ENCODE results near the gene RNF151. TPM values are rescaled to one million over a fixed set of nuclear protein-coding genes. Genes with fewer than 3 reads are reported as not detected.

Gene RNF151
- total and polyA plus RNA-seq, 2 of the 13 experiments (the other 11 are each of a cell fraction or from before 2014, with no cell fraction given), result not detected

- no peak for TF ChIP-seq NR3C1 (CRISPR knock-in tag; IDR thresholded peaks at IDR 0.05)
- TF ChIP-seq ZNF33A (CRISPR knock-in tag; IDR thresholded peaks at IDR 0.05; ENCODE audit: borderline replicate concordance), result 0 out of 2 replicates have a peak, but pooled peaks have one; percentile 43
- no peak for TF ChIP-seq ZNF546 (CRISPR knock-in tag; conservative IDR thresholded peaks at IDR 0.05)
- TF ChIP-seq UBTF (CRISPR knock-in tag; IDR thresholded peaks at IDR 0.05), result peak; percentile 75
- no peak for TF ChIP-seq SP1 (IDR thresholded peaks at IDR 0.05)
- TF ChIP-seq SP1 (CRISPR knock-in tag; IDR thresholded peaks at IDR 0.05), result 0 out of 2 replicates have a peak, but pooled peaks have one; percentile 42
- TF ChIP-seq ZNF496 (CRISPR knock-in tag; IDR thresholded peaks at IDR 0.05; ENCODE audit: insufficient replicate concordance), result no peak
- TF ChIP-seq, protein P1, sequence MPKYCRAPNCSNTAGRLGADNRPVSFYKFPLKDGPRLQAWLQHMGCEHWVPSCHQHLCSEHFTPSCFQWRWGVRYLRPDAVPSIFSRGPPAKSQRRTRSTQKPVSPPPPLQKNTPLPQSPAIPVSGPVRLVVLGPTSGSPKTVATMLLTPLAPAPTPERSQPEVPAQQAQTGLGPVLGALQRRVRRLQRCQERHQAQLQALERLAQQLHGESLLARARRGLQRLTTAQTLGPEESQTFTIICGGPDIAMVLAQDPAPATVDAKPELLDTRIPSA (CRISPR knock-in tag; IDR thresholded peaks at IDR 0.05; ENCODE audit: borderline replicate concordance), result no peak
- peak; percentile 69; the same call in 1 of the 2 replicates for TF ChIP-seq ZNF292 (CRISPR knock-in tag; IDR thresholded peaks at IDR 0.05; ENCODE audit: borderline replicate concordance, low read depth)
- TF ChIP-seq ARID5B (CRISPR knock-in tag; IDR thresholded peaks at IDR 0.05), result no peak; the same call in 1 of the 2 replicates
- peak; percentile 69 for TF ChIP-seq RAD21 (CRISPR knock-in tag; IDR thresholded peaks at IDR 0.05)
- TF ChIP-seq CHD4 (IDR thresholded peaks at IDR 0.05; ENCODE audit: borderline replicate concordance, low read length), result no peak
- TF ChIP-seq ZNF20 (CRISPR knock-in tag; IDR thresholded peaks at IDR 0.05), result no peak
- 0 out of 2 replicates have a peak, but pooled peaks have one; percentile 21 for TF ChIP-seq MEIS1 (CRISPR knock-in tag; IDR thresholded peaks at IDR 0.05; ENCODE audit: borderline replicate concordance)
- 0 out of 2 replicates have a peak, but pooled peaks have one; percentile 26 for TF ChIP-seq PCBP1 (IDR thresholded peaks at IDR 0.05; ENCODE audit: borderline replicate concordance, low read depth, low read length)
- TF ChIP-seq ZNF577 (CRISPR knock-in tag; IDR thresholded peaks at IDR 0.05; ENCODE audit: borderline replicate concordance, low read depth), result 0 out of 2 replicates have a peak, but pooled peaks have one; percentile 45
- TF ChIP-seq, protein P2, sequence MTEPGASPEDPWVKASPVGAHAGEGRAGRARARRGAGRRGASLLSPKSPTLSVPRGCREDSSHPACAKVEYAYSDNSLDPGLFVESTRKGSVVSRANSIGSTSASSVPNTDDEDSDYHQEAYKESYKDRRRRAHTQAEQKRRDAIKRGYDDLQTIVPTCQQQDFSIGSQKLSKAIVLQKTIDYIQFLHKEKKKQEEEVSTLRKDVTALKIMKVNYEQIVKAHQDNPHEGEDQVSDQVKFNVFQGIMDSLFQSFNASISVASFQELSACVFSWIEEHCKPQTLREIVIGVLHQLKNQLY (CRISPR knock-in tag; IDR thresholded peaks at IDR 0.05), result no peak
- 0 out of 2 replicates have a peak, but pooled peaks have one; percentile 11 for TF ChIP-seq NFE2L2 (IDR thresholded peaks at IDR 0.05; ENCODE audit: low read length)
These were observed 34.3 kb upstream of the RNF151 start (continued) for GRCh38 chr16:1932050-1933028.

Data from HepG2 (cell line).